ENCODE data around the gene ARHGEF19. TPM values are rescaled to one million over a fixed set of nuclear protein-coding genes. Genes with fewer than 3 reads are reported as not detected.
A peak's percentile ranks its signal among the peaks of the same experiment; 100 is the strongest.

The ARHGEF19 gene
- total RNA-seq, 1 donor from 2014 or later = 5.7 TPM

DNA sequence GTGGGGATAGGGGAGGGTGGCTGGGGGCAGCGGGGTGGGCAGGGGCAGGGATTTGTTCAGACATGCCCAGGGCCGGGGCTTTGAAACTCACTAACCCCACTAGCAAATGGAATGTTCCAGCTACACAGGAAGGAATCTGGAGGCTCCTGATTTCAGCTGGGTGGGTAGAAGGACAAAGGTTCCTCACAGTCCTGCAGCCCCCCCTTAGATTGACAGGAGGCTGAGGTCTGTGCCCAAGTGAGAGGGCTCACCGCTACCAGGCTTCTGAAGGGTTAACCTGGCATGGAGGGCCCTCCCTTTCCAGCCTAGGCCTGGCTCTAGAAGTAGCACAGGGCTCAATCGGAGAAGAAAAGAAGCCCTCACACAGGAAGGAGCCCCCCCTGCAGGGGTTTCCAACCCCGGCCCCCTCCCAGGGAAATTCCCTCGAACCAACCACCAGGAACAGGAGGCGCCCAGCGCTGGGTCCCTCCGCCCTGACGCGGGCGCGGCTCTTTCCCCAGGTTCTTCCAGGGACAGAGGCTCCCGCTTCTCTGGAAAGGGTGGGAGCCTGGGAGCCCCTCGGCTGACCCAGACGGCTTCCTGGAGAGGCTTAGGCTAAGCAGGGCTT, 59.9 kb downstream of the ARHGEF19 start:
- H3K4me1 ChIP-seq (ENCODE audit: insufficient read depth, low read length) = peaks cover 69% of the 10 kb centered on the region
- no peaks in the 10 kb centered on the region for H3K9me3 Mint-ChIP-seq (ENCODE audit: unreplicated experiment)
- peaks cover 45% of the 10 kb centered on the region for H3K4me1 Mint-ChIP-seq (ENCODE audit: low read depth, unreplicated experiment)
- H3K36me3 ChIP-seq (ENCODE audit: insufficient read depth, low read length) = peaks cover 28% of the 10 kb centered on the region
- H3K27ac Mint-ChIP-seq (ENCODE audit: unreplicated experiment) = peak overlapping the region; percentile 97
- peak overlapping the region; percentile 88 for H3K9ac ChIP-seq (ENCODE audit: low read length)
- peak overlapping the region; percentile 99 for H3K4me2 ChIP-seq (ENCODE audit: low read length)
- H3K27me3 ChIP-seq (ENCODE audit: insufficient read depth, low read length) = no peaks in the 10 kb centered on the region
- H3K27ac ChIP-seq (ENCODE audit: low read depth, low read length) = peak overlapping the region; percentile 70
- H3K79me2 ChIP-seq (ENCODE audit: insufficient read depth, low read length) = peaks cover 92% of the 10 kb centered on the region
- H3K9me3 ChIP-seq (ENCODE audit: insufficient read depth, low read depth, low read length) = no peaks in the 10 kb centered on the region
- peaks cover 59% of the 10 kb centered on the region for H4K20me1 ChIP-seq (ENCODE audit: insufficient read depth, low read length)
- peak overlapping the region; percentile 91 for H3K4me3 ChIP-seq (ENCODE audit: insufficient read depth, low read depth, low read length)
- no peak overlapping the region for H2AFZ ChIP-seq (ENCODE audit: low read depth, low read length)
- peak; percentile 52 for DNase-seq (ENCODE audit: low read depth)
- peak overlapping the region; percentile 95 for H3K4me3 Mint-ChIP-seq (ENCODE audit: unreplicated experiment)
- TF ChIP-seq, protein P1, sequence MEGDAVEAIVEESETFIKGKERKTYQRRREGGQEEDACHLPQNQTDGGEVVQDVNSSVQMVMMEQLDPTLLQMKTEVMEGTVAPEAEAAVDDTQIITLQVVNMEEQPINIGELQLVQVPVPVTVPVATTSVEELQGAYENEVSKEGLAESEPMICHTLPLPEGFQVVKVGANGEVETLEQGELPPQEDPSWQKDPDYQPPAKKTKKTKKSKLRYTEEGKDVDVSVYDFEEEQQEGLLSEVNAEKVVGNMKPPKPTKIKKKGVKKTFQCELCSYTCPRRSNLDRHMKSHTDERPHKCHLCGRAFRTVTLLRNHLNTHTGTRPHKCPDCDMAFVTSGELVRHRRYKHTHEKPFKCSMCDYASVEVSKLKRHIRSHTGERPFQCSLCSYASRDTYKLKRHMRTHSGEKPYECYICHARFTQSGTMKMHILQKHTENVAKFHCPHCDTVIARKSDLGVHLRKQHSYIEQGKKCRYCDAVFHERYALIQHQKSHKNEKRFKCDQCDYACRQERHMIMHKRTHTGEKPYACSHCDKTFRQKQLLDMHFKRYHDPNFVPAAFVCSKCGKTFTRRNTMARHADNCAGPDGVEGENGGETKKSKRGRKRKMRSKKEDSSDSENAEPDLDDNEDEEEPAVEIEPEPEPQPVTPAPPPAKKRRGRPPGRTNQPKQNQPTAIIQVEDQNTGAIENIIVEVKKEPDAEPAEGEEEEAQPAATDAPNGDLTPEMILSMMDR (IDR thresholded peaks at IDR 0.05; ENCODE audit: insufficient read depth, low read depth, low read length) = no peak
- no peak for TF ChIP-seq EZH2 (IDR thresholded peaks at IDR 0.05; ENCODE audit: insufficient read depth, low read length)
- peaks cover 12% of the 10 kb centered on the region for H3K36me3 Mint-ChIP-seq (ENCODE audit: low read depth, unreplicated experiment)
- no peaks in the 10 kb centered on the region for H3K27me3 Mint-ChIP-seq (ENCODE audit: low read depth, unreplicated experiment)
- no peak for FAIRE-seq

DNA sequence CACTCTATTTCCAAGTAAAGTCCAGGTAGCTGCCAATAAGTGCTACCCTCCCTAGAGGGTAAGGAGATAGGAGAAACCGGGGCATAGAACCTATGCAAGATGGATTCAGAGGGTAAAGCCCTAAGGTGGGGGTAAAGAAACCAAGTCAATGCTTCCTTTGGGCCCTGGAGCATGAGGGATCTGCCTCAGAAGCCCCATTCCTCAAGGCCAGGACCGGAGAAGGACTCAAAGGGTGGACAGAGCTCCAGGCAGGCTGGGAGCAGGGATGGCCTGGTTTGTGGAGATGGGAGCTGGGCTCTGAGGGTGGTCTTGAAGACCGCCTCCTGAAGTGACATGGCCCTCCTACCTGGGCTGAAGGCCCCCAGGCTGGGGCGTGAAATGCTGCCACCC, 60.5 kb downstream of the ARHGEF19 start:
- H3K4me3 ChIP-seq (ENCODE audit: insufficient read depth, low read depth, low read length) = peak overlapping the region; percentile 12
- Mint-ChIP-seq H3K27ac (ENCODE audit: unreplicated experiment) (peak overlapping the region; percentile 97), H3K36me3 (ENCODE audit: low read depth, unreplicated experiment) (peaks cover 17% of the 10 kb centered on the region), H3K9me3 (ENCODE audit: unreplicated experiment) (no peaks in the 10 kb centered on the region), H3K4me1 (ENCODE audit: low read depth, unreplicated experiment) (peaks cover 47% of the 10 kb centered on the region), H3K4me3 (ENCODE audit: unreplicated experiment) (peak overlapping the region; percentile 75), H3K27me3 (ENCODE audit: low read depth, unreplicated experiment) (no peaks in the 10 kb centered on the region)
- H3K36me3 ChIP-seq (ENCODE audit: insufficient read depth, low read length) = peaks cover 33% of the 10 kb centered on the region
- no peak overlapping the region for H2AFZ ChIP-seq (ENCODE audit: low read depth, low read length)
- H3K27me3 ChIP-seq (ENCODE audit: insufficient read depth, low read length) = no peaks in the 10 kb centered on the region
- peak overlapping the region; percentile 63 for H3K27ac ChIP-seq (ENCODE audit: low read depth, low read length)
- H3K9me3 ChIP-seq (ENCODE audit: insufficient read depth, low read depth, low read length) = no peaks in the 10 kb centered on the region
- no peak for FAIRE-seq
- H4K20me1 ChIP-seq (ENCODE audit: insufficient read depth, low read length) = peaks cover 63% of the 10 kb centered on the region
- TF ChIP-seq, protein P1 (IDR thresholded peaks at IDR 0.05; ENCODE audit: insufficient read depth, low read depth, low read length) = no peak
- TF ChIP-seq EZH2 (IDR thresholded peaks at IDR 0.05; ENCODE audit: insufficient read depth, low read length) = no peak
- peaks cover 93% of the 10 kb centered on the region for H3K79me2 ChIP-seq (ENCODE audit: insufficient read depth, low read length)
- H3K4me1 ChIP-seq (ENCODE audit: insufficient read depth, low read length) = peaks cover 71% of the 10 kb centered on the region
- peak overlapping the region; percentile 88 for H3K9ac ChIP-seq (ENCODE audit: low read length)
- no peak for DNase-seq (ENCODE audit: low read depth)
- H3K4me2 ChIP-seq (ENCODE audit: low read length) = peak overlapping the region; percentile 99
